Spleen (tissue), 11 donors: Measurements from ENCODE around the gene OR1L4. TPM values are rescaled to one million over a fixed set of nuclear protein-coding genes. Genes with fewer than 3 reads are reported as not detected.

Source experiments
- DNase-seq: peaks from one replicate; pipeline ENCODE4 v3.0.0-alpha.2; 2020
- H3K27ac ChIP-seq, 8 donors: fragments of 200-600 bp; sonication (generic) in 7 of 8; 1 replicate in 4 of 8; 2 replicates in 4 of 8; pipeline versions ENCODE4 v1.5.0 to v1.8.0; 2016 to 2021; ENCODE audit warnings: inconsistent platforms in 4 of 8, mild to moderate bottlenecking in 4 of 8, moderate library complexity in 1 of 8
- H3K27me3 ChIP-seq, 7 donors: fragments of 200-600 bp; sonication (generic) in 6 of 7; replicated peaks in 1 of 7; 1 replicate in 4 of 7; 2 replicates in 3 of 7; pipeline versions ENCODE4 v1.5.0 to v1.8.0; 2016 to 2021; ENCODE audit warnings: inconsistent platforms in 3 of 7, mild to moderate bottlenecking in 1 of 7
- H3K36me3 ChIP-seq, 6 donors: fragments of 200-600 bp; sonication (generic) in 5 of 6; 1 replicate in 4 of 6; 2 replicates in 2 of 6; pipeline versions ENCODE4 v1.5.0 to v1.8.0; 2016 to 2021; ENCODE audit warnings: inconsistent platforms in 2 of 6
- H3K4me1 ChIP-seq, 6 donors: fragments of 200-600 bp; sonication (generic) in 5 of 6; 1 replicate in 3 of 6; 2 replicates in 3 of 6; pipeline versions ENCODE4 v1.5.0 to v1.8.0; 2016 to 2021; ENCODE audit warnings: inconsistent platforms in 3 of 6
- H3K4me3 ChIP-seq, 8 donors: fragments of 200-600 bp; sonication (generic) in 7 of 8; 1 replicate in 4 of 8; 2 replicates in 4 of 8; pipeline versions ENCODE4 v1.5.0 to v1.8.0; 2016 to 2021; ENCODE audit warnings: inconsistent platforms in 4 of 8, mild to moderate bottlenecking in 4 of 8, moderate library complexity in 2 of 8
- H3K9me3 ChIP-seq, 8 donors: fragments of 200-600 bp; sonication (generic) in 7 of 8; 1 replicate in 4 of 8; 2 replicates in 4 of 8; pipeline versions ENCODE4 v1.5.0 to v1.8.0; 2016 to 2021; ENCODE audit warnings: inconsistent platforms in 4 of 8
- POLR2A ChIP-seq, 3 donors: fragments of 450-650 bp; IDR thresholded peaks; one replicate each; pipeline ENCODE4 v1.5.1; 2017; ENCODE audit warnings: antibody characterized with exemption in 3 of 3, mild to moderate bottlenecking in 1 of 3
- POLR2AphosphoS5 ChIP-seq, 3 donors: sonication (generic); formaldehyde crosslinking; IDR thresholded peaks; one replicate each; pipeline ENCODE4 v1.5.1; 2017; ENCODE audit warnings: antibody characterized with exemption in 3 of 3
- WGBS, 5 donors: extraction: QIAGEN DNeasy Blood & Tissue Kit in 3 of 5; methylation state at CpG; one replicate each; pipeline versions ENCODE4 v1.1.5 to v1.1.7; 2013 to 2018; 5-methylcytosine and 5-hydroxymethylcytosine counted together
- intact Hi-C: fragments of 100-400 bp; cut with DNase I; formaldehyde crosslinking; loops from one replicate; pipeline ENCODE4 v1.15.0; 2023; ENCODE audit warnings: low total_unique reads
- polyA plus RNA-seq, 3 donors: library from polyadenylated mRNA; stranded (reverse); fragments of 200-250 nt; gene quantifications; one replicate each; pipeline ENCODE4 v1.2.1, GENCODE V29; 2013
- total RNA-seq, 7 donors: library from RNA; depleted of rRNA in 3 of 7; stranded (reverse); fragments of >200 nt in 3 of 7; fragmentation: NEBNext Ultra II Directional in 4 of 7; extraction: Animal tissue kit (Norgen Biotek cat#: 25700) in 4 of 7; gene quantifications; one replicate each; pipeline versions ENCODE4 v1.1.0 to v1.2.1, GENCODE V29; 2016 to 2021
- TF ChIP-seq, protein P1 (sequence below), 11 experiments: fragments of 200-600 bp in 7 of 11; fragments of 450-650 bp in 4 of 11; sonication (generic) in 4 of 11; IDR thresholded peaks in 8 of 11; conservative IDR thresholded peaks in 3 of 11; 1 replicate in 7 of 11; 2 replicates in 4 of 11; pipeline versions ENCODE4 v1.4.0 to v1.8.0; 2016 to 2021; ENCODE audit warnings: antibody characterized with exemption in 11 of 11, inconsistent platforms in 4 of 11, mild to moderate bottlenecking in 1 of 11
- donor health status: healthy with polysubstance abuse.
- donor health status: DM: no; HTN: no; CAD: no; lungs with moderate emphysema.
- donor health status: DM: no; HTN: no; CAD: no.
- donor health status: Bipolar disorder and iron deficiency.
- donor health status: healthy.
- donor health status: DM: no; HTN: no; CAD: no.
- donor health status: DM: yes; HTN: yes; CAD: no.

OR1L4 gene
- total and polyA plus RNA-seq, 10 donors = not detected

- intact Hi-C loops = no loop called here
- no peak overlapping the region for H3K4me3 ChIP-seq
- TF ChIP-seq, protein P1, sequence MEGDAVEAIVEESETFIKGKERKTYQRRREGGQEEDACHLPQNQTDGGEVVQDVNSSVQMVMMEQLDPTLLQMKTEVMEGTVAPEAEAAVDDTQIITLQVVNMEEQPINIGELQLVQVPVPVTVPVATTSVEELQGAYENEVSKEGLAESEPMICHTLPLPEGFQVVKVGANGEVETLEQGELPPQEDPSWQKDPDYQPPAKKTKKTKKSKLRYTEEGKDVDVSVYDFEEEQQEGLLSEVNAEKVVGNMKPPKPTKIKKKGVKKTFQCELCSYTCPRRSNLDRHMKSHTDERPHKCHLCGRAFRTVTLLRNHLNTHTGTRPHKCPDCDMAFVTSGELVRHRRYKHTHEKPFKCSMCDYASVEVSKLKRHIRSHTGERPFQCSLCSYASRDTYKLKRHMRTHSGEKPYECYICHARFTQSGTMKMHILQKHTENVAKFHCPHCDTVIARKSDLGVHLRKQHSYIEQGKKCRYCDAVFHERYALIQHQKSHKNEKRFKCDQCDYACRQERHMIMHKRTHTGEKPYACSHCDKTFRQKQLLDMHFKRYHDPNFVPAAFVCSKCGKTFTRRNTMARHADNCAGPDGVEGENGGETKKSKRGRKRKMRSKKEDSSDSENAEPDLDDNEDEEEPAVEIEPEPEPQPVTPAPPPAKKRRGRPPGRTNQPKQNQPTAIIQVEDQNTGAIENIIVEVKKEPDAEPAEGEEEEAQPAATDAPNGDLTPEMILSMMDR (IDR thresholded peaks at IDR 0.05 in 8 of 11, conservative IDR thresholded peaks at IDR 0.05 in 3 of 11) = no peak
- TF ChIP-seq POLR2AphosphoS5 (IDR thresholded peaks at IDR 0.05) = no peak
- TF ChIP-seq POLR2A (IDR thresholded peaks at IDR 0.05) = no peak
- DNase-seq = no peak
- H3K9me3 ChIP-seq = peaks cover 0 to 93% (median 70%) of the 10 kb centered on the region in 8 donors
- no peaks in the 10 kb centered on the region for H3K4me1 ChIP-seq
- H3K27ac ChIP-seq = no peak overlapping the region
- 69 to 84% (median 72%) methylated on average over 4 of the region's 4 CpGs for WGBS, 5 donors
- H3K36me3 ChIP-seq = no peaks in the 10 kb centered on the region
- H3K27me3 ChIP-seq = no peaks in the 10 kb centered on the region
Measured at GRCh38 chr9:122719218-122719617, 4.6 kb upstream of the OR1L4 start.

DNA sequence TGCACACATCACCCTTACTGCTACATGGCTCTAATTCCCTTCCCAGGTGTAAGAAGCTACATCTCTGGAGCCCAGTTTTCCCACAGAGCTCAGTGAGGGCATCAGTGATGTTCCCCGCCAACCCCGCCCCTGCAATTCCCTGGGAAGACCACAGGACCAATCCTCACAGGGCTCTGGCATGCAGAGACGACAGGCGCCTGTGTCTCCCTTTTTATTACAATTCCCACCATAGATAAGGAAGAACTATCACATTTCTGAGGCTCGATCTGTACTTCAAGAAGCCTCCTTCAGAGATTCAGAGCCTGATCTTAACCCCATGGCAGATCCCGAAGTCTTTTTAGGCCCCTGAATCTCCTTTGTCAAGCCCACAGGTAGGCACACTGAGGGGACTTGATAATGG is 18.2 kb downstream of the OR1L4 start, which contains the start of gene OR1L6:
TSS of gene OR1L6 (plus strand) at position 301 of the 400 bp plus-strand sequence. CDS start 7,545 bp downstream, outside the sequence.
- Histone ChIP-seq H3K27ac (no peak within 1 kb of the TSS), H3K9me3 (peaks cover 0 to 48% (median 20%) of the 10 kb centered on the region in 8 donors), H3K27me3 (no peaks in the 10 kb centered on the region), H3K36me3 (no peaks in the 10 kb centered on the region), H3K4me3 (no peak within 1 kb of the TSS), H3K4me1 (peaks cover 0 to 4% (median 0%) of the 10 kb centered on the region in 6 donors)
- TF ChIP-seq, protein P1 (IDR thresholded peaks at IDR 0.05 in 8 of 11, conservative IDR thresholded peaks at IDR 0.05 in 3 of 11) = no peak
- no peak for TF ChIP-seq POLR2AphosphoS5 (IDR thresholded peaks at IDR 0.05)
- TF ChIP-seq POLR2A (IDR thresholded peaks at IDR 0.05) = no peak
- WGBS, 5 donors = 79 to 87% (median 82%) methylated on average over 6 of the region's 6 CpGs
- no peak for DNase-seq
- intact Hi-C loops = no loop called here

- no peak for TF ChIP-seq POLR2AphosphoS5 (IDR thresholded peaks at IDR 0.05)
- TF ChIP-seq POLR2A (IDR thresholded peaks at IDR 0.05) = no peak
- TF ChIP-seq, protein P1 (IDR thresholded peaks at IDR 0.05 in 8 of 11, conservative IDR thresholded peaks at IDR 0.05 in 3 of 11) = no peak
- H3K36me3 ChIP-seq = no peaks in the 10 kb centered on the region
- H3K27ac ChIP-seq = no peak overlapping the region
- peaks cover 0 to 52% (median 25%) of the 10 kb centered on the region in 8 donors for H3K9me3 ChIP-seq
- no peak overlapping the region for H3K4me3 ChIP-seq
- WGBS, 5 donors = 35 to 46% (median 38%) methylated on average over 2 of the region's 2 CpGs
- intact Hi-C loops = no loop called here
- no peaks in the 10 kb centered on the region for H3K27me3 ChIP-seq
- no peaks in the 10 kb centered on the region for H3K4me1 ChIP-seq
- no peak for DNase-seq
Measured at GRCh38 chr9:122754825-122755224, 31.0 kb downstream of the OR1L4 start.

DNA sequence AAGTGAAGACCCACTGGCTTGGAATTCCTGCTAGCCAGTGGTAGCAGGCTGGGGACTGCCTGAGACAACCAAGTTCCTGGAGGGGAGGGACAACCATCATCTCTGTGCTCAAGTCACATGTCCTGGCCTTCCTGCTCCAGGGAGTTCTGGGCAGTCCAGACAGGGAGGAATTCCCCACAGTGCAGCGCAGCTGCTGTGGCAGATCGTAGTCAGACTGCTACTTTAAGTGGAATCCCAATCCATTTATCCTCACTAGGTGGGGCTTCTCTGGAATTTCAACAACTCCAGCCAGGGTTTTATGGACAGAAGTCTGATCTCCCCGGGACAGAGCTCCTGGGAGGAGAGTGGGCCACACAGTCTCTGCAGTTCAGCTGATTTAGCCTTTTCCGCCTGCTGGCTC is 44.0 kb downstream of the OR1L4 start:
- TF ChIP-seq POLR2AphosphoS5 (IDR thresholded peaks at IDR 0.05) = no peak
- TF ChIP-seq POLR2A (IDR thresholded peaks at IDR 0.05) = no peak
- TF ChIP-seq, protein P1 (IDR thresholded peaks at IDR 0.05 in 8 of 11, conservative IDR thresholded peaks at IDR 0.05 in 3 of 11) = no peak
- Histone ChIP-seq H3K4me1 (no peaks in the 10 kb centered on the region), H3K36me3 (no peaks in the 10 kb centered on the region), H3K9me3 (peaks cover 4 to 62% (median 53%) of the 10 kb centered on the region in 8 donors), H3K4me3 (no peak overlapping the region), H3K27me3 (no peaks in the 10 kb centered on the region), H3K27ac (no peak overlapping the region)
- no peak for DNase-seq
- intact Hi-C loops = no loop called here
- 80 to 88% (median 84%) methylated on average over 3 to 4 of the region's 4 CpGs for WGBS, 5 donors

Other genes with a start within 250 kb of the OR1L4 start
- gene OR1J1, start 246.1 kb upstream of the OR1L4 start, total RNA-seq = not detected
- gene OR1J1, start 246.1 kb upstream of the OR1L4 start, polyA plus RNA-seq = not detected
- not detected for gene OR1J2, start 213.2 kb upstream of the OR1L4 start, total RNA-seq
- gene OR1J2, start 213.2 kb upstream of the OR1L4 start, polyA plus RNA-seq = not detected
- gene OR1J4, start 204.8 kb upstream of the OR1L4 start, total RNA-seq = not detected
- gene OR1J4, start 204.8 kb upstream of the OR1L4 start, polyA plus RNA-seq = not detected
- not detected for gene OR1N1, start 196.7 kb upstream of the OR1L4 start, total RNA-seq
- gene OR1N1, start 196.7 kb upstream of the OR1L4 start, polyA plus RNA-seq = not detected
- gene OR1N2, start 170.9 kb upstream of the OR1L4 start, total RNA-seq = not detected
- gene OR1N2, start 170.9 kb upstream of the OR1L4 start, polyA plus RNA-seq = not detected
- gene OR1L8, start 140.6 kb upstream of the OR1L4 start, total RNA-seq = 1 to 10 TPM in 2 of 7 donors, under 1 TPM in 5; 0.33 to 1.6 (median 0.92) TPM
- under 1 TPM in 2 of 3 donors, not detected in 1; 0.17 to 0.38 TPM for gene OR1L8, start 140.6 kb upstream of the OR1L4 start, polyA plus RNA-seq
- gene OR1Q1, start 109.3 kb upstream of the OR1L4 start, total RNA-seq = not detected
- not detected for gene OR1Q1, start 109.3 kb upstream of the OR1L4 start, polyA plus RNA-seq
- gene OR1B1, start 66.4 kb upstream of the OR1L4 start, total RNA-seq = under 1 TPM in 1 of 7 donors, not detected in 6; 0.60 TPM
- not detected for gene OR1B1, start 66.4 kb upstream of the OR1L4 start, polyA plus RNA-seq
- not detected for gene OR1L1, start 62.3 kb upstream of the OR1L4 start, total RNA-seq
- gene OR1L1, start 62.3 kb upstream of the OR1L4 start, polyA plus RNA-seq = not detected
- not detected for gene OR1L3, start 48.9 kb upstream of the OR1L4 start, total RNA-seq
- gene OR1L3, start 48.9 kb upstream of the OR1L4 start, polyA plus RNA-seq = not detected
- gene OR1L6, start 18.3 kb downstream of the OR1L4 start, total RNA-seq = not detected
- gene OR1L6, start 18.3 kb downstream of the OR1L4 start, polyA plus RNA-seq = not detected
- gene OR5C1, start 64.9 kb downstream of the OR1L4 start, total RNA-seq = not detected
- not detected for gene OR5C1, start 64.9 kb downstream of the OR1L4 start, polyA plus RNA-seq
- not detected for gene OR1K1, start 76.1 kb downstream of the OR1L4 start, total RNA-seq
- gene OR1K1, start 76.1 kb downstream of the OR1L4 start, polyA plus RNA-seq = not detected
- gene PDCL, start 104.6 kb downstream of the OR1L4 start, total RNA-seq = 10 to 100 TPM; 15.7 to 25.5 (median 22.6) TPM
- gene PDCL, start 104.6 kb downstream of the OR1L4 start, polyA plus RNA-seq = 10 to 100 TPM in 1 of 3 donors, 1 to 10 TPM in 2; 6.8 to 11.5 (median 8.8) TPM
- 10 to 100 TPM; 58.3 to 78.7 (median 64.8) TPM for gene RC3H2, start 181.4 kb downstream of the OR1L4 start, total RNA-seq
- gene RC3H2, start 181.4 kb downstream of the OR1L4 start, polyA plus RNA-seq = 10 to 100 TPM in 1 of 3 donors, 1 to 10 TPM in 2; 8.3 to 13.7 (median 9.6) TPM
- 10 to 100 TPM in 6 of 7 donors, 1 to 10 TPM in 1; 7.5 to 16.8 (median 11.8) TPM for gene ZBTB6, start 189.3 kb downstream of the OR1L4 start, total RNA-seq
- 1 to 10 TPM; 4.9 to 6.3 (median 5.0) TPM for gene ZBTB6, start 189.3 kb downstream of the OR1L4 start, polyA plus RNA-seq
- gene ZBTB26, start 207.5 kb downstream of the OR1L4 start, total RNA-seq = 10 to 100 TPM in 2 of 7 donors, 1 to 10 TPM in 5; 7.3 to 10.9 (median 9.4) TPM
- gene ZBTB26, start 207.5 kb downstream of the OR1L4 start, polyA plus RNA-seq = 1 to 10 TPM; 5.1 to 5.4 (median 5.2) TPM
- gene RABGAP1, start 217.0 kb downstream of the OR1L4 start, total RNA-seq = 10 to 100 TPM; 43.2 to 65.7 (median 54.8) TPM
- 10 to 100 TPM in 1 of 3 donors, 1 to 10 TPM in 2; 7.4 to 11.8 (median 7.7) TPM for gene RABGAP1, start 217.0 kb downstream of the OR1L4 start, polyA plus RNA-seq